Activated naive CD8-positive, alpha-beta T cell treated with anti-CD3 and anti-CD28 coated beads for 36 hours (primary cell): ENCODE results near the gene CARD19. TPM values are rescaled to one million over a fixed set of nuclear protein-coding genes. Genes with fewer than 3 reads are reported as not detected.

Experiments
- DNase-seq: peaks from one replicate; pipeline ENCODE4 v3.0.0; 2021
- H3K27ac Mint-ChIP-seq: one replicate; pipeline ENCODE4 v1.8.0; 2022; ENCODE audit warnings: mild to moderate bottlenecking, moderate library complexity, mixed read lengths
- H3K27me3 Mint-ChIP-seq: one replicate; pipeline ENCODE4 v1.8.0; 2022; ENCODE audit warnings: mild to moderate bottlenecking, mixed read lengths
- H3K36me3 Mint-ChIP-seq: one replicate; pipeline ENCODE4 v1.8.0; 2021; ENCODE audit warnings: mild to moderate bottlenecking, mixed read lengths
- H3K4me1 Mint-ChIP-seq: one replicate; pipeline ENCODE4 v1.8.0; 2021; ENCODE audit warnings: mixed read lengths
- H3K4me3 Mint-ChIP-seq: one replicate; pipeline ENCODE4 v1.8.0; 2022; ENCODE audit warnings: mild to moderate bottlenecking, moderate library complexity, mixed read lengths
- H3K9me3 Mint-ChIP-seq: one replicate; pipeline ENCODE4 v1.8.0; 2022; ENCODE audit warnings: mixed read lengths
- total RNA-seq, 2 experiments: library from RNA; stranded (reverse); gene quantifications; one replicate each; pipeline ENCODE4 v1.2.3, GENCODE V29; 2021

CARD19 gene
- total RNA-seq, 2 experiments from 2014 or later: 36.5 to 38.6 TPM

DNA sequence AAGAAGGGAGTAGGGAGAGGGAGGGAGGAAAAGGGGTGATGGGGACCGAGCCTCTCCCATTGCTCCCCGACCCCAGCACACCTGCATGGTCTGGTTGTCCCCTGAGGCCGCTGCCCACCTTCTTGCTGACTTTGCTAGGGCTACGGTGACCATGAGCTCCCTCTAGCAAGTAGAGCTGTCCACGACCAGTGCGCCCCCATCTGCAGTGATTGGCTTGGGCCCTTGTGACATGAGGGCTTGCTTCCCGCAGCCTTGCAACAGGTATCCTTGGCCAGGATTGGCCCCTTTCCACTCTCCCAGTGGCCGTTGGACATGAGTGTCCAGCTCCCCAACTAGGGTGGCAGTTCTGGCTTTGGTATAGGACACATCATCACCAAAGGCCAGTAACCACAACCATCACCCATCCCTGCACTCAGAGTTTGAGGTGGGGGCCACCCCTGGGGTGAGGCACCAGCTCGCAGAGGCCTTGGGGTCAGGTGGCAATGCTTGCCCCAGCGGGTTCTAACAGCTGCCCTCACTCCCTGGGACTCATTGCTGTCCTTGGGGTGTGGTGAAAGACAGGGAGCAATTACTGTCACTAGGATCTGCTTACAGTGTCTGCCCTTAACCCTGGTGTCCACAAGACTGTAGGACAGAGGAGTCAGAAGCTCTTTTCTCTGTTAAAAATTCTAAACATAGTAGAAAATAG, 55.2 kb downstream of the CARD19 start:
- Mint-ChIP-seq H3K27me3 (no peaks in the 10 kb centered on the region), H3K4me1 (peaks cover 29% of the 10 kb centered on the region), H3K4me3 (no peak overlapping the region), H3K36me3 (peaks cover 22% of the 10 kb centered on the region), H3K9me3 (peaks cover 21% of the 10 kb centered on the region), H3K27ac (no peak overlapping the region)
- no peak for DNase-seq

GRCh38 chr9:93154293-93154903, 58.4 kb downstream of the CARD19 start:
- no peaks in the 10 kb centered on the region for H3K27me3 Mint-ChIP-seq
- no peak overlapping the region for H3K4me3 Mint-ChIP-seq
- no peak overlapping the region for H3K27ac Mint-ChIP-seq
- no peaks in the 10 kb centered on the region for H3K9me3 Mint-ChIP-seq
- DNase-seq: peak; percentile 36
- H3K4me1 Mint-ChIP-seq: peaks cover 8% of the 10 kb centered on the region
- no peaks in the 10 kb centered on the region for H3K36me3 Mint-ChIP-seq

GRCh38 chr9:93155716-93156474, 59.9 kb downstream of the CARD19 start:
- H3K27ac Mint-ChIP-seq: no peak overlapping the region
- no peak overlapping the region for H3K4me3 Mint-ChIP-seq

GRCh38 chr9:93156475-93157008, 60.5 kb downstream of the CARD19 start:
- peaks cover 11% of the 10 kb centered on the region for H3K4me1 Mint-ChIP-seq
- H3K27ac Mint-ChIP-seq: no peak overlapping the region
- no peaks in the 10 kb centered on the region for H3K9me3 Mint-ChIP-seq
- H3K4me3 Mint-ChIP-seq: no peak overlapping the region
- DNase-seq: no peak
- H3K36me3 Mint-ChIP-seq: no peaks in the 10 kb centered on the region
- H3K27me3 Mint-ChIP-seq: no peaks in the 10 kb centered on the region

More at GRCh38 chr9:93155716-93156474, 59.9 kb downstream of the CARD19 start:
- Mint-ChIP-seq H3K9me3 (no peaks in the 10 kb centered on the region), H3K36me3 (no peaks in the 10 kb centered on the region), H3K27me3 (no peaks in the 10 kb centered on the region), H3K4me1 (peaks cover 11% of the 10 kb centered on the region)
- DNase-seq: no peak

DNA sequence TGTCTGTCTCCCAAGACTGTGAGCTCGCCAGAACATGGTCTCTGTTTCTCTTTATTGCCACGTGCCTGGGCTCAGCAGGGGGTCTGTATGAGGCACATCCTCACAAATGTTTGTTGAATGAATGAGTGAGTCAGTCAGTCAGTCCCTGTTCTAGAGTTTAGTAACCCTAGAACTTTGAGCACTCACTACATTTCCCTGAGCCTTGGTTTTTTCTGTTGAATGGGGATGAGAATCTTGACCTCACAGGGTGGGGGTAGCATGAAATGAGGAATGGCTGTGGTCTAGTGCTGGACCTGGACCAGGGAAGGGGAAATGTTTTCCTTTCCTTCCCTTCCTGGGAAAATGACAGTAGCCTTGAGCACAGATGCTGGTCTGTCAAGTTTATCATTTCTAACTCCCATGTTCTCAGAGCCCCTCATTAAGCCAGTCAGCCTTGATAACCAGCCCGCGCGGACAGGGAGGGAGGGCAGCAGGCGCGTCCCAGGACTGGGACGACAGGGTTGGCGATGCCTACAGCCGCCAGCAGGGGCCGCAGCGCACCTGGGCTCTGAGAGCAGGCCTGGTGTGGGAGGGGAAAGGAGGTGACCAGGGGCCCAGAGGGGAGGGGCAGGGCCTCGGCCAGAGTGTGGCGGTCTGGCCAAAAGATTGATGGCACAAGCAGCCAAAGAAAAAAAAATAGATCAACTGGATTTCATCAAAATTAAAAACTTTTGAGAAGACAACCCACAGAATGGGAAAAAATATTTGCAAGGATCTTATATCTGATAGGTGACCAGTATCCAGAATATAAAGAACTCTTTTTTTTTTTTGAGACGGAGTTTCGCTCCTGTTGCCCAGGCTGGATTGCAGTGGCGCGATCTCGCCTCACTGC, 63.8 kb downstream of the CARD19 start:
- Mint-ChIP-seq H3K27ac (no peak overlapping the region), H3K9me3 (no peaks in the 10 kb centered on the region), H3K4me1 (peaks cover 10% of the 10 kb centered on the region), H3K4me3 (no peak overlapping the region), H3K27me3 (no peaks in the 10 kb centered on the region), H3K36me3 (no peaks in the 10 kb centered on the region)
- DNase-seq: peak; percentile 75

DNA sequence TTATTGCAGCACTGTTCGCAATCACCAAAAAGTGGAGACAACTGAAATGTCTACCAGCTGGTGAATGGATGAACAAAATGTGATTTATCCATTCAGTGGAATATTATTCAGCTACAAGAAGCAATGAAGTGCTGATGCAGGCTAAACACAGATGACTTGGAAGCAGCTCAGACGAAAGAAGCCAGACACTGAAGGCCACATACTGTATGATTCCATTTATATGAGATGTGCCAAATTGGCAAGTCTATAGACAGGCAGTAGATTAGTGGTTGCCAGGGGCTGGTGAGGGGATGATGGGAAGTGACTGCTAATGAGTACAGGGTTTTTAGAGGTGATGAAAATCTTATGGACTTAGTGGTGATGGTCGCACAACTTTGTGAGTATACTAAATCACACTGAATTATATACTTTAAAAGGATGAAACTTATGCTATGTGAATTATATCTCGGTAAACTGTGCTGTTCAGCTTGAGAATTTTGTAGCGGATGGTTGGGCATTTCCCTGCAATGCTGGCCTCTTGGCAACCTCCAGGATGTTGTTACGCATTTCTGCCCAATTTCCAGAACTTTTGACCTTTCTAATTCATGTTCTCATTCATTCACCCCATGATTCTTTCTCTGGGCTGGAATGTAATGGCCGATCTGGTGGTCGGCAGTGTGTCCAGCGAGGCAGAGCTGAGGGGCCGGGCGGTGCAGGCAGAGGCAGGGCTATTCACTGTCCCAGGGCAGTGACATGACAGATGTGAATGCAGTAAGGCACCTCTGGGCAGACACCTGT, 66.0 kb downstream of the CARD19 start:
- H3K9me3 Mint-ChIP-seq: no peaks in the 10 kb centered on the region
- no peak overlapping the region for H3K4me3 Mint-ChIP-seq
- no peaks in the 10 kb centered on the region for H3K36me3 Mint-ChIP-seq
- peaks cover 8% of the 10 kb centered on the region for H3K4me1 Mint-ChIP-seq
- H3K27ac Mint-ChIP-seq: no peak overlapping the region
- H3K27me3 Mint-ChIP-seq: no peaks in the 10 kb centered on the region
- no peak for DNase-seq

Other genes starting within 250 kb of the CARD19 start
- gene ZNF484, start 218.2 kb upstream of the CARD19 start, total RNA-seq: 1 to 10 TPM; 6.8 to 7.0 TPM
- gene FGD3, start 148.7 kb upstream of the CARD19 start, total RNA-seq: 10 to 100 TPM; 41.5 to 42.9 TPM
- gene SUSD3, start 37.5 kb upstream of the CARD19 start, total RNA-seq: 10 to 100 TPM; 27.1 to 28.8 TPM
- gene NINJ1, start 38.0 kb downstream of the CARD19 start, total RNA-seq: 10 to 100 TPM; 74.9 to 77.8 TPM
- gene WNK2, start 87.9 kb downstream of the CARD19 start, total RNA-seq: under 1 TPM; 0.88 to 0.89 TPM